Loucy (cell line): ENCODE measurements around the gene RALGAPA1.

Experiments
- H2AFZ ChIP-seq: fragments of 200-600 bp; sonication (generic); 2 replicates; pipeline ENCODE4 v1.6.0; 2016; ENCODE audit warnings: antibody characterized with exemption, mild to moderate bottlenecking, low read length, moderate library complexity
- H3F3A ChIP-seq: fragments of 200-600 bp; 2 replicates; pipeline ENCODE4 v1.6.0; 2016; ENCODE audit warnings: antibody characterized with exemption, low read depth, mild to moderate bottlenecking
- H3K27me3 ChIP-seq: fragments of 200-600 bp; sonication (generic); 2 replicates; pipeline ENCODE4 v1.6.1; 2014; ENCODE audit warnings: low read length, mild to moderate bottlenecking; ENCODE audit not compliant: insufficient read depth, poor library complexity, severe bottlenecking
- H3K36me3 ChIP-seq: fragments of 200-600 bp; sonication (generic); 2 replicates; pipeline ENCODE4 v1.6.1; 2016; ENCODE audit warnings: low read length; ENCODE audit not compliant: insufficient read depth
- H3K4me1 ChIP-seq: fragments of 200-600 bp; sonication (generic); 2 replicates; pipeline ENCODE4 v1.5.1; 2014; ENCODE audit warnings: low read length, mild to moderate bottlenecking; ENCODE audit not compliant: insufficient read depth, poor library complexity, severe bottlenecking
- H3K4me2 ChIP-seq: fragments of 200-600 bp; sonication (generic); 2 replicates; pipeline ENCODE4 v1.6.0; 2014; ENCODE audit warnings: antibody characterized with exemption, low read length, low read depth, mild to moderate bottlenecking; ENCODE audit not compliant: poor library complexity, severe bottlenecking
- H3K4me3 ChIP-seq: fragments of 200-600 bp; sonication (generic); 2 replicates; pipeline ENCODE4 v1.5.1; 2014; ENCODE audit warnings: low read length, mild to moderate bottlenecking, mixed read lengths; ENCODE audit not compliant: poor library complexity, severe bottlenecking
- H3K79me2 ChIP-seq: fragments of 200-600 bp; sonication (generic); 2 replicates; pipeline ENCODE4 v1.6.1; 2014; ENCODE audit warnings: low read length; ENCODE audit not compliant: insufficient read depth
- H3K9ac ChIP-seq: fragments of 200-600 bp; sonication (generic); 2 replicates; pipeline ENCODE4 v1.6.0; 2014; ENCODE audit warnings: mild to moderate bottlenecking, low read depth, low read length, moderate library complexity; ENCODE audit not compliant: poor library complexity, severe bottlenecking
- H3K9me2 ChIP-seq: fragments of 200-600 bp; sonication (generic); replicated peaks from 2 replicates; pipeline ENCODE4 v1.6.1; 2016; ENCODE audit warnings: low read depth, low read length, mixed read lengths
- H3K9me3 ChIP-seq: fragments of 200-600 bp; sonication (generic); 2 replicates; pipeline ENCODE4 v1.6.1; 2014; ENCODE audit warnings: mild to moderate bottlenecking, antibody characterized with exemption, low read length, low read depth; ENCODE audit not compliant: insufficient read depth
- H4K20me1 ChIP-seq: fragments of 200-600 bp; sonication (generic); 2 replicates; pipeline ENCODE4 v1.6.0; 2014; ENCODE audit warnings: antibody characterized with exemption, low read length, mild to moderate bottlenecking; ENCODE audit not compliant: insufficient read depth, poor library complexity, severe bottlenecking
- EZH2phosphoT487 ChIP-seq: fragments of 200-600 bp; IDR thresholded peaks from 2 replicates; pipeline ENCODE4 v1.6.1; 2018; ENCODE audit warnings: antibody characterized with exemption, mild to moderate bottlenecking, moderate library complexity, borderline replicate concordance
- TF ChIP-seq, protein P1 (sequence below): fragments of 200-600 bp; sonication (generic); conservative IDR thresholded peaks from 2 replicates; pipeline ENCODE4 v1.5.1; 2014; ENCODE audit warnings: mild to moderate bottlenecking, antibody characterized with exemption, low read length

RALGAPA1 gene

DNA sequence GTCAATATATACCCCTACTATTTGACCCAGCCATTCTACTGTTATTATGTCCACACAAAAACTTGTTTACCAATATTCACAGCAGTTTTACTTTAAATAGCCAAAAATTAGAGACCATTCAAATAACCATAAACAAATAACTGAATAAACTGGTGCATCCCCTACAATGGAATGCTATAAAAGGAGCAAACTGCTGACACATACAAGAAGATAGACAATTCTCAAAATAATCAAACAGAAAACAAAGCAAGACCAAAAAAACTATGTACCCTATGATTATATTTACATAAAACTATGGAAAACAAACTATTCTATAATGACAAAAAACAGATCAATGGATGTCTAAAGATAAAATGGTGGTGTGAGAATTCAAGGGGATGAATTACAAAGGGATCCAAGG, 54.4 kb downstream of the RALGAPA1 start:
- H3K9ac ChIP-seq, result no peak overlapping the region
- no peaks in the 10 kb centered on the region for H3K9me2 ChIP-seq
- no peak overlapping the region for H3K4me2 ChIP-seq
- no peaks in the 10 kb centered on the region for H3K27me3 ChIP-seq
- H3K4me1 ChIP-seq, result no peaks in the 10 kb centered on the region
- no peaks in the 10 kb centered on the region for H3K79me2 ChIP-seq
- H3K9me3 ChIP-seq, result no peaks in the 10 kb centered on the region
- no peak for TF ChIP-seq EZH2phosphoT487
- TF ChIP-seq, protein P1, sequence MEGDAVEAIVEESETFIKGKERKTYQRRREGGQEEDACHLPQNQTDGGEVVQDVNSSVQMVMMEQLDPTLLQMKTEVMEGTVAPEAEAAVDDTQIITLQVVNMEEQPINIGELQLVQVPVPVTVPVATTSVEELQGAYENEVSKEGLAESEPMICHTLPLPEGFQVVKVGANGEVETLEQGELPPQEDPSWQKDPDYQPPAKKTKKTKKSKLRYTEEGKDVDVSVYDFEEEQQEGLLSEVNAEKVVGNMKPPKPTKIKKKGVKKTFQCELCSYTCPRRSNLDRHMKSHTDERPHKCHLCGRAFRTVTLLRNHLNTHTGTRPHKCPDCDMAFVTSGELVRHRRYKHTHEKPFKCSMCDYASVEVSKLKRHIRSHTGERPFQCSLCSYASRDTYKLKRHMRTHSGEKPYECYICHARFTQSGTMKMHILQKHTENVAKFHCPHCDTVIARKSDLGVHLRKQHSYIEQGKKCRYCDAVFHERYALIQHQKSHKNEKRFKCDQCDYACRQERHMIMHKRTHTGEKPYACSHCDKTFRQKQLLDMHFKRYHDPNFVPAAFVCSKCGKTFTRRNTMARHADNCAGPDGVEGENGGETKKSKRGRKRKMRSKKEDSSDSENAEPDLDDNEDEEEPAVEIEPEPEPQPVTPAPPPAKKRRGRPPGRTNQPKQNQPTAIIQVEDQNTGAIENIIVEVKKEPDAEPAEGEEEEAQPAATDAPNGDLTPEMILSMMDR, result no peak
- H4K20me1 ChIP-seq, result no peaks in the 10 kb centered on the region
- H3K4me3 ChIP-seq, result no peak overlapping the region
- peaks cover 34% of the 10 kb centered on the region; the same call in 1 of the 2 replicates for H3K36me3 ChIP-seq
- no peak overlapping the region for H2AFZ ChIP-seq
- H3F3A ChIP-seq, result no peaks in the 10 kb centered on the region

DNA sequence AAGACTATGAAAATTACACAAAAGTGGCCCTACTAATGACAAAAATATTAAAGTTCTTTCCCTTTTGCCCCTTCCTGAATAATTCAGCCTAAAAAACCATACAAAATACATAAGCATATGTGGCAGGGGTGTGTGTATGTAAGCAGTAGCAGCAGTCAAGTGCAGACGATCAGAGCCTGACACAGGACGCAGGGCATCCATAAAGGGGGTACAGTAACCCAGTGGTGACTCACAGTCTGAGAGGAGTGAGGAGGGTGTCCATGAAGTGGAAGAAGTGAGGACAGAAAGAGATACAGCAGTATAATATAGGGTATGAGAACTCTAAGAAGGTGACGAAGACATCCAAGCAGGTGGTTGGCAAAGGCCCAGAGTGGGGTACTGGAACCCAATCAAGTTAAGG, 56.7 kb downstream of the RALGAPA1 start:
- no peaks in the 10 kb centered on the region for H4K20me1 ChIP-seq
- H2AFZ ChIP-seq, result no peak overlapping the region
- H3F3A ChIP-seq, result no peaks in the 10 kb centered on the region
- no peaks in the 10 kb centered on the region for H3K9me2 ChIP-seq
- no peaks in the 10 kb centered on the region for H3K79me2 ChIP-seq
- no peak overlapping the region for H3K4me3 ChIP-seq
- H3K27me3 ChIP-seq, result no peaks in the 10 kb centered on the region
- peaks cover 34% of the 10 kb centered on the region; the same call in 1 of the 2 replicates for H3K36me3 ChIP-seq
- H3K4me2 ChIP-seq, result no peak overlapping the region
- no peak for TF ChIP-seq EZH2phosphoT487
- TF ChIP-seq, protein P1, result no peak
- H3K9ac ChIP-seq, result no peak overlapping the region
- no peaks in the 10 kb centered on the region for H3K4me1 ChIP-seq
- no peaks in the 10 kb centered on the region for H3K9me3 ChIP-seq

DNA sequence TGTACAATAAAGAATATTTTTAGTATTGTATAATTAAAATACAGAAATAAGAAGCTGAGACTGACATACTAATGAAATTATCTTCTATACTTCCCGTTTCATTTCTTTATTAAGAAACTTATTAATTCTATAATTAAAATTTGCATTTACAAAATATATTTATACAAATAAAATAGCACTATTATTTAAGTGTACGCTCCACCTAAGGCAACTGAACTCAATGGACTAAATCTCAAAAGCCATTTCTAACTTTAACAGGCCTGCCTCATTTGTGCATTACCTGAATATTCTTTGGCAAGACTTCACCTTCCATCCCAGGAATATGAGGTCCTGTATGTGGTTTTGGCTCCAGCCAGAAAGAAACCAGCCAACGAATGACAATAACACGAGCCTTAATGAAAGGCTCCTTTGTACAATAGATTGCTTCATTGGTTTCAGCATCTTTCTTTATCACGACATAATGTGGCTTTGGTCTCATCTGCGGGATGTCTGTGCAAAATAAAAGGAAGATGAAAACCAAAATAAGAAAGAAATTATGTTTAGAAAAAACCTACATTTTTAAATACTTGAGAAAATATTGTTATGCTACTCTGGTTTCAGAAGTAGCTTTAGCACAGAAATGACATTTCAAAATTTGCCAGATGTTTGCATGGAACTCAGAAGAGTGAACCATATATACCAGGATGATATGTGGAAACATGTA, 58.7 kb downstream of the RALGAPA1 start:
- Histone ChIP-seq H3K9me3 (no peaks in the 10 kb centered on the region), H2AFZ (no peak overlapping the region), H3K27me3 (no peaks in the 10 kb centered on the region), H3K4me1 (no peaks in the 10 kb centered on the region), H4K20me1 (no peaks in the 10 kb centered on the region), H3F3A (no peaks in the 10 kb centered on the region), H3K4me3 (no peak overlapping the region), H3K9me2 (no peaks in the 10 kb centered on the region), H3K79me2 (no peaks in the 10 kb centered on the region), H3K9ac (no peak overlapping the region), H3K36me3 (peaks cover 25% of the 10 kb centered on the region; the same call in 1 of the 2 replicates), H3K4me2 (no peak overlapping the region)
- TF ChIP-seq, protein P1, result no peak
- TF ChIP-seq EZH2phosphoT487, result no peak
